Activated CD4-positive, alpha-beta memory T cell treated with anti-CD3 and anti-CD28 coated beads, Interleukin-2, amount 10 ng/mL, durations not matched to agents 7 days and 5 days (primary cell): ENCODE measurements around the gene SNX14. TPM values are rescaled to one million over a fixed set of nuclear protein-coding genes. Genes with fewer than 3 reads are reported as not detected.
"Not testable (repeated sequence)": the region's sequence is repeated elsewhere in the genome, so short reads cannot be mapped to it uniquely, and the experiment has no call there.

Experiments used
- CTCF ChIA-PET: fragments of 350-600 bp; sonication (Branson Sonifier 250); formaldehyde crosslinking; loops from one replicate; lab custom pipeline; 2021; ENCODE audit warnings: antibody characterized with exemption, inconsistent platforms; lab: Charles Lee
- POLR2A ChIA-PET: fragments of 350-600 bp; sonication (Branson Sonifier 250); formaldehyde crosslinking; loops from one replicate; lab custom pipeline; 2021; ENCODE audit warnings: antibody characterized with exemption; lab: Charles Lee
- DNase-seq: peaks from one replicate; pipeline ENCODE4 v3.0.0-alpha.2; 2020
- H3K27ac Mint-ChIP-seq: one replicate; pipeline ENCODE4 v1.8.0; 2021; ENCODE audit warnings: mild to moderate bottlenecking, mixed read lengths
- H3K27me3 Mint-ChIP-seq: one replicate; pipeline ENCODE4 v1.8.0; 2021; ENCODE audit warnings: mixed read lengths
- H3K36me3 Mint-ChIP-seq: one replicate; pipeline ENCODE4 v1.8.0; 2021; ENCODE audit warnings: low read depth, mixed read lengths
- H3K4me1 Mint-ChIP-seq: one replicate; pipeline ENCODE4 v1.8.0; 2021; ENCODE audit warnings: mixed read lengths
- H3K4me3 Mint-ChIP-seq: one replicate; pipeline ENCODE4 v1.8.0; 2021; ENCODE audit warnings: mild to moderate bottlenecking, mixed read lengths
- H3K9me3 Mint-ChIP-seq: one replicate; pipeline ENCODE4 v1.8.0; 2021; ENCODE audit warnings: mixed read lengths
- total RNA-seq, 2 experiments: library from RNA; stranded (reverse); gene quantifications; one replicate each; pipeline ENCODE4 v1.2.3, GENCODE V29; 2021

SNX14 gene
- total RNA-seq, 2 experiments from 2014 or later = 48.2 to 50.9 TPM

- no peaks in the 10 kb centered on the region for H3K27me3 Mint-ChIP-seq
- no peaks in the 10 kb centered on the region for H3K4me1 Mint-ChIP-seq
- POLR2A ChIA-PET = no interaction called here
- no peak overlapping the region for H3K27ac Mint-ChIP-seq
- peaks cover 18% of the 10 kb centered on the region for H3K36me3 Mint-ChIP-seq
- H3K4me3 Mint-ChIP-seq = no peak overlapping the region
- H3K9me3 Mint-ChIP-seq = no peaks in the 10 kb centered on the region
- CTCF ChIA-PET = no interaction called here
- no peak for DNase-seq
These were observed 48.9 kb downstream of the SNX14 start for GRCh38 chr6:85544776-85545175.

DNA sequence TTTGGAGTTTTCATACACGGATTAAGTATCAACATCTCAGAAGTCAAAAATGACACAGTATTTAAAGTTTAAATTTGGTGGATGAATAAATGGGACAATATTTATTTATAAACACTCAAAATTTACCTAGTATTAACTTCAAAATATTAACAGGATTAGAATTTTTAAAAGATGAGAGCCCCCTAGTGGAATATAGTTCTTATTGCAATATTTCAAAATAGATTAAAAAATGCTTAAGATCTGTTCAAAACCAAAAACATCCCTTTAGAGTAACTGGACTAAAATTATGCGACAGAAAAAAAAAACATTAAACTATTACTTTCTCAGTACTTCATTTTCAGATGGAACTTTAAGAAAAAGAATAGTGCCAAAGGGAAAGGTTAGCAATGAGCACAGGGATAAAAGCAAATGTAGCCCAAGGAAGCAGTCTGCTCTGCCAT, 56.6 kb downstream of the SNX14 start:
- Mint-ChIP-seq H3K4me3 (no peak overlapping the region), H3K36me3 (peaks cover 13% of the 10 kb centered on the region), H3K4me1 (no peaks in the 10 kb centered on the region), H3K27me3 (no peaks in the 10 kb centered on the region), H3K27ac (no peak overlapping the region), H3K9me3 (no peaks in the 10 kb centered on the region)
- CTCF ChIA-PET = interaction anchor here (0.6 to 2.4 kb wide), 16 partner anchors 12 to 185 kb away, joined by 3 to 17 read pairs (median 4); no protein-coding TSS in a partner anchor
- POLR2A ChIA-PET = no interaction called here
- no peak for DNase-seq

GRCh38 chr6:85524281-85524680, 69.4 kb downstream of the SNX14 start:
- H3K27me3 Mint-ChIP-seq, H3K4me1 Mint-ChIP-seq, H3K9me3 Mint-ChIP-seq, DNase-seq, H3K4me3 Mint-ChIP-seq, POLR2A ChIA-PET, H3K27ac Mint-ChIP-seq: not testable (repeated sequence)
- CTCF ChIA-PET = interaction anchor here (3.5 kb wide), 1 partner anchor 13 kb away, joined by 17 read pairs; no protein-coding TSS in a partner anchor
- peaks cover 38% of the 10 kb centered on the region for H3K36me3 Mint-ChIP-seq

- Mint-ChIP-seq H3K9me3 (no peaks in the 10 kb centered on the region), H3K36me3 (peaks cover 41% of the 10 kb centered on the region), H3K4me1 (no peaks in the 10 kb centered on the region), H3K4me3 (no peak overlapping the region), H3K27me3 (no peaks in the 10 kb centered on the region), H3K27ac (no peak overlapping the region)
- ChIA-PET CTCF (interaction anchor here (0.7 to 1.2 kb wide), 2 partner anchors 33 to 133 kb away, joined by 3 read pairs; no protein-coding TSS in a partner anchor), POLR2A (no interaction called here)
- no peak for DNase-seq
These were observed 77.5 kb downstream of the SNX14 start for GRCh38 chr6:85516168-85516567.

- Mint-ChIP-seq H3K27ac (no peak overlapping the region), H3K4me1 (peaks cover 9% of the 10 kb centered on the region), H3K4me3 (no peak overlapping the region), H3K36me3 (peaks cover 43% of the 10 kb centered on the region), H3K27me3 (no peaks in the 10 kb centered on the region), H3K9me3 (no peaks in the 10 kb centered on the region)
- CTCF ChIA-PET = interaction anchor here (0.6 to 1.1 kb wide), 3 partner anchors 8 to 24 kb away, joined by 3 to 5 read pairs (median 4); no protein-coding TSS in a partner anchor
- DNase-seq = no peak
- POLR2A ChIA-PET = interaction anchor here (1.0 kb wide), 1 partner anchor 136 kb away, joined by 3 read pairs; the partner anchor contains the start of gene SYNCRIP
These were observed 87.1 kb downstream of the SNX14 start for GRCh38 chr6:85506441-85507093.

GRCh38 chr6:85498596-85499258, 94.9 kb downstream of the SNX14 start:
- CTCF ChIA-PET = interaction anchor here (1.1 to 1.4 kb wide), 2 partner anchors 16 to 136 kb away, joined by 3 to 5 read pairs; no protein-coding TSS in a partner anchor
- Mint-ChIP-seq H3K27me3 (no peaks in the 10 kb centered on the region), H3K4me1 (peaks cover 8% of the 10 kb centered on the region), H3K9me3 (peaks cover 15% of the 10 kb centered on the region), H3K36me3 (peaks cover 29% of the 10 kb centered on the region), H3K4me3 (no peak overlapping the region), H3K27ac (no peak overlapping the region)
- DNase-seq = no peak
- POLR2A ChIA-PET = interaction anchor here (1.1 kb wide), 1 partner anchor 9 kb away, joined by 3 read pairs; no protein-coding TSS in a partner anchor

DNA sequence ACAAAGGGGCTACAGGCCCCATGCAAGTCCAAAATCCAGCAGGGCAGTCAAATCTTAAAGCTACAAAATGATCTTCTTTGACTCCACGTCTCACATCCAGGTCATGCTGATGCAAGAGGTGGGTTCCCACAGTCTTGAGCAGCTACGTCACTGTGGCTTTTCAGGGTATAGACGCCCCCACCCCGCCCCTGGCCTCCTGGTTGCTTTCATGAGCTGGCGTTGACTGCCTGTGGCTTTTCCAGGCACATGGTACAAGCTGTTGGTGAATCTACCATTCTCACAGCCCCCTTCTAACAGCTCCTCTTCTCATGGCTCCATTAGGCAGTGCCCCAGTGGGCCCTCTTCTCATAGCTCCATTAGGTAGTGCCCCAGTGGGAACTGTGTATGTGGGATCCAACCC, 96.8 kb downstream of the SNX14 start:
- Mint-ChIP-seq H3K27ac (no peak overlapping the region), H3K27me3 (no peaks in the 10 kb centered on the region), H3K4me1 (peaks cover 8% of the 10 kb centered on the region), H3K36me3 (peaks cover 23% of the 10 kb centered on the region), H3K4me3 (no peak overlapping the region), H3K9me3 (peaks cover 15% of the 10 kb centered on the region)
- POLR2A ChIA-PET = no interaction called here
- CTCF ChIA-PET = interaction anchor here (1.1 to 2.3 kb wide), 2 partner anchors 13 to 14 kb away, joined by 4 to 10 read pairs; no protein-coding TSS in a partner anchor
- no peak for DNase-seq

GRCh38 chr6:85496009-85496579, 97.6 kb downstream of the SNX14 start:
- no peak overlapping the region for H3K27ac Mint-ChIP-seq
- H3K9me3 Mint-ChIP-seq = peaks cover 15% of the 10 kb centered on the region
- CTCF ChIA-PET = interaction anchor here (0.8 to 2.3 kb wide), 3 partner anchors 12 to 252 kb away, joined by 3 to 10 read pairs (median 4); no protein-coding TSS in a partner anchor
- H3K36me3 Mint-ChIP-seq = peaks cover 21% of the 10 kb centered on the region
- no peak overlapping the region for H3K4me3 Mint-ChIP-seq
- no peaks in the 10 kb centered on the region for H3K27me3 Mint-ChIP-seq
- POLR2A ChIA-PET = no interaction called here
- H3K4me1 Mint-ChIP-seq = peaks cover 8% of the 10 kb centered on the region
- DNase-seq = no peak

GRCh38 chr6:85494547-85495536, 98.8 kb downstream of the SNX14 start:
- POLR2A ChIA-PET = interaction anchor here (1.4 kb wide), 1 partner anchor 98 kb away, joined by 5 read pairs; no protein-coding TSS in a partner anchor
- H3K4me3 Mint-ChIP-seq = no peak overlapping the region
- DNase-seq = no peak
- no peaks in the 10 kb centered on the region for H3K27me3 Mint-ChIP-seq
- H3K9me3 Mint-ChIP-seq = peaks cover 15% of the 10 kb centered on the region
- H3K36me3 Mint-ChIP-seq = peaks cover 19% of the 10 kb centered on the region
- H3K27ac Mint-ChIP-seq = no peak overlapping the region
- peaks cover 8% of the 10 kb centered on the region for H3K4me1 Mint-ChIP-seq
- CTCF ChIA-PET = interaction anchor here (0.8 to 4.5 kb wide), 3 partner anchors 12 to 253 kb away, joined by 3 to 31 read pairs (median 5); partner anchors contain the start of gene NT5E

DNA sequence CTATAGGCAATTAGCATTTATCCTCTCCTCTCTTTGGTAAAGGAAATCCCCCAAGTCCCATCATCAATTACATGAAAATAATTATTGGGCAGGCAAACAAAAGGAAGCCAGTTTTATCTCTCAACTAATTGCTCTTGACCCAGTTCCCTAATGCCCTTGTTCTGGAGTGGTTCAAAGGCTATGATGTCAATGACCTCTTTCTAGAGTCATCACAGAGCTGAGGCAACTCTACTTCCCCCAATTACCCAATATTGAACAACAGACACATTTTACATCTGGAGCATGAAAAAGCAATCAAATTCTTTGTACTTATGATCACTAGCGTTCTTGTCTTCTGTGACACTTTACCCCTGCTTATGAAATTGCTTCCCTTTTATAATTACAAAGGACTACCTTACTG, 100.3 kb downstream of the SNX14 start:
- ChIA-PET POLR2A (no interaction called here), CTCF (interaction anchor here (4.5 kb wide), 1 partner anchor 10 kb away, joined by 31 read pairs; no protein-coding TSS in a partner anchor)
- Mint-ChIP-seq H3K27me3 (no peaks in the 10 kb centered on the region), H3K4me3 (no peak overlapping the region), H3K36me3 (peaks cover 15% of the 10 kb centered on the region), H3K27ac (no peak overlapping the region), H3K4me1 (peaks cover 4% of the 10 kb centered on the region), H3K9me3 (peaks cover 15% of the 10 kb centered on the region)
- DNase-seq = no peak

DNA sequence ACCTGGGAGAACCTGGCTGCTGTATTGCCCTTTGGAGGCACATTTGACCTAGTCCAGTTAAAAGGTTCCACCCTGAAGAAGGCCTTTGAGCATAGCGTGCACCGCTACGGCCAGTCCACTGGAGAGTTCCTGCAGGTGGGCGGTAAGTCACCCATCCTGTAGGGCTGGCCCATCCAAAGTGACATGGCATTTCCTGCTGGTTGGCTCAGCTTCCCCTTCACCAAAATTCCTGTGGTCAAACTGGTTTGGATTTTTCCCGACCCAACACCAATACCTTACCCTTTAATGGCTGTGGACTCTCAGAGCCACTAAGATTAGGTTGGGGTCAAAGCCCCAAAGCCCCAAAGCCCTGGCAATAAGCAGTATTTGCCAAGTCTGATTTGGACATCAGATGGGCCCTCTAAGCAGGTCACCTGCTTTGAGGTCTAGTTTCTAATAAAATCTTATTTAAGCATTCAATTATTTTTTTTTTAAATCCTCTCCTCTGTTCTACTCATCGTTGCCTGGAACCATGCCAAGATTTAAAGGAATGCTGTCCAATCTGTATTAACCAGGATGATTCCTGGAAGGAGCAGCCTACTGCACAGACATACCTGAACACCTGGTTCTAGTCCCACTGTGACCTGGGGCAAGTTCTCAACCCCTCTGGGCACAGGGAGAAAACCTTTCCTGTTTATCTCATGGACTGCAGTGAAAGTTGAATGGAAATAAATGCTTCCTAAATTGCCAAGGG, 103.0 kb downstream of the SNX14 start:
- Mint-ChIP-seq H3K4me1 (no peaks in the 10 kb centered on the region), H3K27me3 (no peaks in the 10 kb centered on the region), H3K36me3 (no peaks in the 10 kb centered on the region), H3K9me3 (no peaks in the 10 kb centered on the region), H3K27ac (no peak overlapping the region), H3K4me3 (no peak overlapping the region)
- DNase-seq = no peak
- POLR2A ChIA-PET = no interaction called here
- CTCF ChIA-PET = interaction anchor here (4.5 kb wide), 1 partner anchor 7 kb away, joined by 31 read pairs; no protein-coding TSS in a partner anchor
